ENCODE measurements around the gene IDE.
"Not testable (repeated sequence)": the region's sequence is repeated elsewhere in the genome, so short reads cannot be mapped to it uniquely, and the experiment has no call there.

IDE gene

GRCh38 chr10:92492748-92493240 lies 81.1 kb downstream of the IDE start:
- no peak for DNase-seq (ENCODE audit: low read depth)

- no peak for DNase-seq (ENCODE audit: low read depth)
These were observed 83.5 kb downstream of the IDE start for GRCh38 chr10:92490387-92490786.

- DNase-seq (ENCODE audit: low read depth): no peak
These were observed 87.3 kb downstream of the IDE start for GRCh38 chr10:92486637-92487036.

GRCh38 chr10:92483539-92483938 lies 90.4 kb downstream of the IDE start:
- no peak for DNase-seq (ENCODE audit: low read depth)

GRCh38 chr10:92480413-92480812 lies 93.5 kb downstream of the IDE start:
- no peak for DNase-seq (ENCODE audit: low read depth)

- DNase-seq (ENCODE audit: low read depth): no peak
These were observed 94.3 kb downstream of the IDE start for GRCh38 chr10:92479547-92479946.

- no peak for DNase-seq (ENCODE audit: low read depth)
These were observed 95.4 kb downstream of the IDE start for GRCh38 chr10:92478536-92478935.

- no peak for DNase-seq (ENCODE audit: low read depth)
These were observed 98.5 kb downstream of the IDE start for GRCh38 chr10:92475357-92475868.

- DNase-seq (ENCODE audit: low read depth): no peak
These were observed 103.9 kb downstream of the IDE start for GRCh38 chr10:92470026-92470425.

GRCh38 chr10:92464364-92464763 lies 109.5 kb downstream of the IDE start:
- DNase-seq (ENCODE audit: low read depth): no peak

GRCh38 chr10:92463582-92463981 lies 110.3 kb downstream of the IDE start:
- DNase-seq (ENCODE audit: low read depth): no peak

GRCh38 chr10:92454955-92455354 lies 118.9 kb downstream of the IDE start:
- not testable (repeated sequence) for DNase-seq (ENCODE audit: low read depth)

- DNase-seq (ENCODE audit: low read depth): no peak
These were observed 121.6 kb downstream of the IDE start for GRCh38 chr10:92452313-92452712.

- no peak for DNase-seq (ENCODE audit: low read depth)
These were observed 122.5 kb downstream of the IDE start for GRCh38 chr10:92451431-92451830.

GRCh38 chr10:92450896-92451295 lies 123.0 kb downstream of the IDE start:
- DNase-seq (ENCODE audit: low read depth): no peak

GRCh38 chr10:92440578-92440977 lies 133.3 kb downstream of the IDE start:
- no peak for DNase-seq (ENCODE audit: low read depth)

GRCh38 chr10:92438220-92438619 lies 135.7 kb downstream of the IDE start:
- no peak for DNase-seq (ENCODE audit: low read depth)

- DNase-seq (ENCODE audit: low read depth): no peak
These were observed 137.3 kb downstream of the IDE start for GRCh38 chr10:92436611-92437010.

- DNase-seq (ENCODE audit: low read depth): not testable (repeated sequence)
These were observed 137.8 kb downstream of the IDE start for GRCh38 chr10:92436065-92436464.

GRCh38 chr10:92434385-92434784 lies 139.5 kb downstream of the IDE start:
- no peak for DNase-seq (ENCODE audit: low read depth)

GRCh38 chr10:92432596-92432995 lies 141.3 kb downstream of the IDE start:
- DNase-seq (ENCODE audit: low read depth): no peak

- no peak for DNase-seq (ENCODE audit: low read depth)
These were observed 143.8 kb downstream of the IDE start for GRCh38 chr10:92430103-92430502.

- DNase-seq (ENCODE audit: low read depth): no peak
These were observed 152.3 kb downstream of the IDE start for GRCh38 chr10:92421550-92421949.

- no peak for DNase-seq (ENCODE audit: low read depth)
These were observed 153.2 kb downstream of the IDE start for GRCh38 chr10:92420546-92421275.

All from non-pigmented ciliary epithelial cell (primary cell).